Measurements from ENCODE around the gene KRTAP10-6. TPM values are rescaled to one million over a fixed set of nuclear protein-coding genes. Genes with fewer than 3 reads are reported as not detected.

Gene KRTAP10-6
- total RNA-seq, 1 experiment from 2014 or later = not detected

GRCh38 chr21:44637018-44637850 lies 44.9 kb upstream of the KRTAP10-6 start, which contains the start of gene KRTAP10-10:
KRTAP10-10 (plus strand) TSS chr21:44637356; CDS start chr21:44637418, 62 bp downstream.
- peaks cover 6% of the 10 kb centered on the region; the same call in 1 of the 2 replicates for H3K27me3 ChIP-seq (ENCODE audit: insufficient read depth, low read length)
- H3K9ac ChIP-seq (ENCODE audit: low read length) = no peak within 1 kb of the TSS
- no peak within 1 kb of the TSS for H2AFZ ChIP-seq (ENCODE audit: low read depth, low read length, poor library complexity, severe bottlenecking)
- ChIA-PET POLR2A (no interaction called here), CTCF (no interaction called here), RAD21 (ENCODE audit: low non-redundant PET in 1 of 2, low total read pairs in 2 of 2, uncharacterized antibody in 2 of 2, unreplicated experiment in 2 of 2) (no interaction called here)
- BruUV-seq (replicated peaks) = no TSS peak
- H3K4me3 ChIP-seq (replicated peaks in 1 of 2; ENCODE audit: low read depth in 1 of 2, low read length in 2 of 2) = no peak within 1 kb of the TSS
- H3K9me2 ChIP-seq (ENCODE audit: insufficient read depth) = no peaks in the 10 kb centered on the region
- H3K36me3 ChIP-seq (ENCODE audit: control insufficient read depth in 1 of 2, insufficient read depth in 2 of 2, low read length in 2 of 2) = no peaks in the 10 kb centered on the region
- H3K27ac ChIP-seq (ENCODE audit: low read depth, low read length) = no peak within 1 kb of the TSS
- no peak for ATAC-seq
- H3K9me3 ChIP-seq (ENCODE audit: control insufficient read depth in 1 of 2, insufficient read depth in 1 of 2, low read depth in 1 of 2, low read length in 2 of 2) = no peaks in the 10 kb centered on the region
- no peak within 1 kb of the TSS for H3K4me2 ChIP-seq (ENCODE audit: low read length)
- TF ChIP-seq EGR1 (IDR thresholded peaks at IDR 0.05; ENCODE audit: low read depth) (no peak), REST (IDR thresholded peaks at IDR 0.05; ENCODE audit: low read depth) (no peak), YY1 (IDR thresholded peaks at IDR 0.05; ENCODE audit: extremely low read depth, insufficient replicate concordance, low read depth, low read length) (no peak), EZH2phosphoT487 (IDR thresholded peaks at IDR 0.05; ENCODE audit: borderline replicate concordance) (no peak), SIN3A (IDR thresholded peaks at IDR 0.05; ENCODE audit: low read depth) (no peak), ELF1 (IDR thresholded peaks at IDR 0.05; ENCODE audit: borderline replicate concordance, low read depth) (no peak), RAD21 (IDR thresholded peaks at IDR 0.05; ENCODE audit: low read depth) (no peak), SRF (IDR thresholded peaks at IDR 0.05; ENCODE audit: low read depth) (no peak), EZH2 (IDR thresholded peaks at IDR 0.05) (no peak), CEBPB (IDR thresholded peaks at IDR 0.05; ENCODE audit: low read depth) (no peak), SP1 (IDR thresholded peaks at IDR 0.05; ENCODE audit: low read depth) (no peak), POLR2A (IDR thresholded peaks at IDR 0.05; ENCODE audit: borderline replicate concordance, extremely low read depth, insufficient read depth, insufficient read length) (no peak), ATF3 (IDR thresholded peaks at IDR 0.05) (no peak), CTCF (IDR thresholded peaks at IDR 0.05 in 2 of 3, conservative IDR thresholded peaks at IDR 0.05 in 1 of 3; ENCODE audit: borderline replicate concordance in 1 of 3, insufficient read depth in 1 of 3, low read depth in 2 of 3, low read length in 2 of 3) (no peak), CBX3 (IDR thresholded peaks at IDR 0.05; ENCODE audit: low read depth) (no peak)
- no peaks in the 10 kb centered on the region for H3K79me2 ChIP-seq (ENCODE audit: insufficient read depth, low read length)
- no peaks in the 10 kb centered on the region for H4K20me1 ChIP-seq (ENCODE audit: insufficient read depth)
- no peak for DNase-seq (ENCODE audit: low read depth, low spot score)
- H3K4me1 ChIP-seq (ENCODE audit: control insufficient read depth in 1 of 2, insufficient read depth in 2 of 2, low read length in 2 of 2) = no peaks in the 10 kb centered on the region
- intact Hi-C loops (cut with micrococcal nuclease) = no loop called here

Data from HCT116 (cell line).